ENCODE measurements around the gene SMDT1.
"Not testable (repeated sequence)": the region's sequence is repeated elsewhere in the genome, so short reads cannot be mapped to it uniquely, and the experiment has no call there.

Gene SMDT1

GRCh38 chr22:42115420-42115830, 35.9 kb downstream of the SMDT1 start:
- H3K9me3 Mint-ChIP-seq (ENCODE audit: low read depth); H3K27ac Mint-ChIP-seq; H3K4me3 Mint-ChIP-seq; H3K27me3 Mint-ChIP-seq: not testable (repeated sequence)
- peaks cover 16% of the 10 kb centered on the region for H3K4me1 Mint-ChIP-seq (ENCODE audit: low read depth)
- H3K36me3 Mint-ChIP-seq: peaks cover 14% of the 10 kb centered on the region

GRCh38 chr22:42116848-42117424, 37.4 kb downstream of the SMDT1 start:
- no peaks in the 10 kb centered on the region for H3K27me3 Mint-ChIP-seq
- H3K9me3 Mint-ChIP-seq (ENCODE audit: low read depth): peaks cover 3% of the 10 kb centered on the region
- H3K4me1 Mint-ChIP-seq (ENCODE audit: low read depth): peaks cover 30% of the 10 kb centered on the region
- peaks cover 14% of the 10 kb centered on the region for H3K36me3 Mint-ChIP-seq
- no peak overlapping the region for H3K27ac Mint-ChIP-seq
- no peak overlapping the region for H3K4me3 Mint-ChIP-seq

GRCh38 chr22:42120231-42121021, 40.9 kb downstream of the SMDT1 start:
- peak overlapping the region; percentile 80 for H3K4me3 Mint-ChIP-seq
- not testable (repeated sequence) for H3K9me3 Mint-ChIP-seq (ENCODE audit: low read depth); H3K27me3 Mint-ChIP-seq; H3K36me3 Mint-ChIP-seq
- peak overlapping the region; percentile 88 for H3K27ac Mint-ChIP-seq
- H3K4me1 Mint-ChIP-seq (ENCODE audit: low read depth): peaks cover 35% of the 10 kb centered on the region

- not testable (repeated sequence) for H3K9me3 Mint-ChIP-seq (ENCODE audit: low read depth); H3K4me3 Mint-ChIP-seq; H3K36me3 Mint-ChIP-seq; H3K27ac Mint-ChIP-seq; H3K27me3 Mint-ChIP-seq
- H3K4me1 Mint-ChIP-seq (ENCODE audit: low read depth): peaks cover 35% of the 10 kb centered on the region
These were observed 44.0 kb downstream of the SMDT1 start for GRCh38 chr22:42123529-42123928.

- Mint-ChIP-seq H3K9me3 (ENCODE audit: low read depth) (no peaks in the 10 kb centered on the region), H3K4me1 (ENCODE audit: low read depth) (no peaks in the 10 kb centered on the region), H3K27me3 (no peaks in the 10 kb centered on the region), H3K27ac (no peak overlapping the region), H3K4me3 (no peak overlapping the region), H3K36me3 (no peaks in the 10 kb centered on the region)
These were observed 48.1 kb downstream of the SMDT1 start for GRCh38 chr22:42127606-42128005.

- not testable (repeated sequence) for H3K27me3 Mint-ChIP-seq, H3K4me3 Mint-ChIP-seq
These were observed 48.5 kb downstream of the SMDT1 start for GRCh38 chr22:42128007-42128406.

GRCh38 chr22:42128776-42129694, 49.5 kb downstream of the SMDT1 start:
- not testable (repeated sequence) for H3K4me1 Mint-ChIP-seq (ENCODE audit: low read depth); H3K36me3 Mint-ChIP-seq; H3K4me3 Mint-ChIP-seq; H3K27ac Mint-ChIP-seq; H3K9me3 Mint-ChIP-seq (ENCODE audit: low read depth); H3K27me3 Mint-ChIP-seq

More at GRCh38 chr22:42128007-42128406, 48.5 kb downstream of the SMDT1 start:
- H3K27ac Mint-ChIP-seq; H3K36me3 Mint-ChIP-seq; H3K9me3 Mint-ChIP-seq (ENCODE audit: low read depth); H3K4me1 Mint-ChIP-seq (ENCODE audit: low read depth): not testable (repeated sequence)

GRCh38 chr22:42130182-42130581, 50.7 kb downstream of the SMDT1 start:
- not testable (repeated sequence) for H3K36me3 Mint-ChIP-seq; H3K27ac Mint-ChIP-seq; H3K4me3 Mint-ChIP-seq; H3K9me3 Mint-ChIP-seq (ENCODE audit: low read depth); H3K4me1 Mint-ChIP-seq (ENCODE audit: low read depth); H3K27me3 Mint-ChIP-seq

GRCh38 chr22:42130639-42131431, 51.3 kb downstream of the SMDT1 start, which contains the start of gene CYP2D6:
TSS of gene CYP2D6 (minus strand) at chr22:42130810. CDS start at chr22:42130791, 19 bp downstream.
- H3K4me3 Mint-ChIP-seq; H3K36me3 Mint-ChIP-seq; H3K4me1 Mint-ChIP-seq (ENCODE audit: low read depth); H3K27me3 Mint-ChIP-seq; H3K27ac Mint-ChIP-seq; H3K9me3 Mint-ChIP-seq (ENCODE audit: low read depth): not testable (repeated sequence)

- Mint-ChIP-seq H3K4me1 (ENCODE audit: low read depth) (no peaks in the 10 kb centered on the region), H3K9me3 (ENCODE audit: low read depth) (no peaks in the 10 kb centered on the region), H3K27ac (no peak overlapping the region), H3K4me3 (no peak overlapping the region), H3K27me3 (no peaks in the 10 kb centered on the region), H3K36me3 (no peaks in the 10 kb centered on the region)
These were observed 52.1 kb downstream of the SMDT1 start for GRCh38 chr22:42131562-42131961.

GRCh38 chr22:42132457-42132856, 53.0 kb downstream of the SMDT1 start:
- H3K9me3 Mint-ChIP-seq (ENCODE audit: low read depth): no peaks in the 10 kb centered on the region

More at GRCh38 chr22:42132457-42132856, 53.0 kb downstream of the SMDT1 start:
- Mint-ChIP-seq H3K27me3 (no peaks in the 10 kb centered on the region), H3K36me3 (no peaks in the 10 kb centered on the region), H3K4me3 (no peak overlapping the region), H3K27ac (no peak overlapping the region), H3K4me1 (ENCODE audit: low read depth) (no peaks in the 10 kb centered on the region)
